GM12878 (cell line): ENCODE data around the gene GFI1. TPM values are rescaled to one million over a fixed set of nuclear protein-coding genes. Genes with fewer than 3 reads are reported as not detected.

Experiments used
- ATAC-seq: fragments of 200-7000 bp; cut with Tn5 transposase; 3 replicates; pipeline ENCODE4 v1.9.1; 2020; ENCODE audit warnings: mild to moderate bottlenecking, moderate library complexity
- BruUV-seq: library from RNA; stranded (reverse); fragments of 400-500 nt; replicated peaks from 2 replicates; lab custom pipeline; 2021; lab: Mats Ljungman, UMichigan
- CTCF ChIA-PET: fragments of 300-600 bp; sonication (Branson Sonifier 250); formaldehyde crosslinking; extraction: SDS; loops from one replicate; lab custom pipeline; 2021; ENCODE audit warnings: inconsistent platforms; lab: Yijun Ruan, JAX
- POLR2A ChIA-PET: fragments of 350-600 bp; formaldehyde crosslinking; extraction: SDS; loops from one replicate; lab custom pipeline; 2021; ENCODE audit warnings: inconsistent platforms; lab: Charles Lee
- RAD21 ChIA-PET: fragments of 300-600 bp; sonication (Branson Sonifier 250); formaldehyde crosslinking; loops from one replicate; lab custom pipeline; 2023; ENCODE audit warnings: antibody characterized with exemption; ENCODE audit not compliant: unreplicated experiment; lab: Charles Lee
- SMC1A ChIA-PET: fragments of 300-600 bp; sonication (Branson Sonifier 250); formaldehyde crosslinking; loops from one replicate; lab custom pipeline; 2023; ENCODE audit not compliant: unreplicated experiment, uncharacterized antibody; lab: Charles Lee
- DNase-seq: peaks from one replicate; pipeline ENCODE4 v3.0.0-alpha.2; 2011; ENCODE audit warnings: low read depth, low spot score
- FAIRE-seq: peaks from 3 replicates; lab custom pipeline; 2011; peaks lifted over from hg19 to GRCh38; lab: Jason Lieb, UNC
- H2AFZ ChIP-seq: 2 replicates; pipeline ENCODE4 v1.6.0; 2011; ENCODE audit warnings: low read depth, low read length, control low read depth; ENCODE audit not compliant: control insufficient read depth
- H3K27ac ChIP-seq: 2 replicates; pipeline ENCODE4 v1.5.1; 2011; ENCODE audit warnings: control low read depth; ENCODE audit not compliant: control insufficient read depth, insufficient read depth
- H3K27me3 ChIP-seq, 2 experiments: replicated peaks in 1 of 2; 2 replicates each; pipeline versions ENCODE4 v1.6.0 to v1.6.1; 2011; ENCODE audit warnings: low read length in 1 of 2; ENCODE audit not compliant: control insufficient read depth in 2 of 2, insufficient read depth in 2 of 2
- H3K36me3 ChIP-seq, 2 experiments: 2 replicates each; pipeline ENCODE4 v1.5.1; 2011; ENCODE audit warnings: low read length in 1 of 2; ENCODE audit not compliant: control insufficient read depth in 2 of 2, insufficient read depth in 2 of 2
- H3K4me1 ChIP-seq: 2 replicates; pipeline ENCODE4 v1.6.1; 2011; ENCODE audit warnings: mild to moderate bottlenecking, low read length, moderate library complexity, mixed read lengths; ENCODE audit not compliant: control insufficient read depth, insufficient read depth
- H3K4me2 ChIP-seq: 2 replicates; pipeline ENCODE4 v1.6.0; 2011; ENCODE audit warnings: control low read depth; ENCODE audit not compliant: control insufficient read depth, insufficient read depth
- H3K4me3 ChIP-seq: fragments of 200-600 bp; sonication (generic); 2 replicates; pipeline ENCODE4 v1.5.1; 2016
- H3K79me2 ChIP-seq: 2 replicates; pipeline ENCODE4 v1.6.0; 2011; ENCODE audit warnings: low read length; ENCODE audit not compliant: control insufficient read depth, insufficient read depth
- H3K9ac ChIP-seq: 2 replicates; pipeline ENCODE4 v1.8.0; 2011; ENCODE audit warnings: low read length, control low read depth, mixed read lengths; ENCODE audit not compliant: control insufficient read depth, insufficient read depth
- H3K9me3 ChIP-seq: replicated peaks from 3 replicates; pipeline ENCODE4 v1.5.1; 2011; ENCODE audit warnings: mild to moderate bottlenecking, low read length; ENCODE audit not compliant: control insufficient read depth, insufficient read depth
- H4K20me1 ChIP-seq: 2 replicates; pipeline ENCODE4 v1.6.0; 2011; ENCODE audit not compliant: control insufficient read depth, insufficient read depth
- CBFB ChIP-seq: IDR thresholded peaks from 2 replicates; pipeline ENCODE4 v1.6.1; 2016; ENCODE audit warnings: antibody characterized with exemption, low read depth
- HCFC1 ChIP-seq: fragments of 150-350 bp; IDR thresholded peaks from 2 replicates; pipeline ENCODE4 v1.6.1; 2014; ENCODE audit warnings: low read length
- HDGF ChIP-seq: fragments of 450-650 bp; IDR thresholded peaks from 2 replicates; pipeline ENCODE4 v1.6.1; 2016; ENCODE audit warnings: antibody characterized with exemption
- SMC3 ChIP-seq: IDR thresholded peaks from 2 replicates; pipeline ENCODE4 v1.6.1; 2011; ENCODE audit warnings: low read length, improper control_type of control experiment, borderline replicate concordance
- TCF12 ChIP-seq: IDR thresholded peaks from 2 replicates; pipeline ENCODE4 v1.6.1; 2011; ENCODE audit warnings: low read depth, mild to moderate bottlenecking, low read length
- YBX1 ChIP-seq: fragments of 450-650 bp; IDR thresholded peaks from 2 replicates; pipeline ENCODE4 v1.6.1; 2016; ENCODE audit warnings: antibody characterized with exemption
- WGBS: methylation state at CpG from one replicate; pipeline ENCODE4 v1.1.6; 2016; ENCODE audit warnings: low lambda C conversion rate; ENCODE audit not compliant: insufficient replicate concordance, insufficient coverage; ENCODE audit errors: missing lambda C conversion rate; 5-methylcytosine and 5-hydroxymethylcytosine counted together
- in situ Hi-C: fragments of 300-500 bp; cut with MboI; formaldehyde crosslinking; loops from 9 replicates; pipeline ENCODE4 v1.14.3; 2018; ENCODE audit warnings: mixed read lengths
- intact Hi-C: fragments of 100-400 bp; cut with micrococcal nuclease; formaldehyde crosslinking; loops from one replicate; pipeline ENCODE4 v1.14.2; 2022; ENCODE audit not compliant: unreplicated experiment
- polyA plus RNA-seq, 11 experiments: library from polyadenylated mRNA; depleted of rRNA in 4 of 11; unstranded in 6 of 11; stranded (reverse) in 5 of 11; fragments of >200 nt; fragmentation: Nextera tagmentation in 4 of 11; fragmentation: Illumina TruSeq in 1 of 11; extraction: Ambion mirVana in 4 of 11; extraction: Trizol in 1 of 11; gene quantifications; 1 replicate in 1 of 11; 2 replicates in 10 of 11; pipeline versions ENCODE4 v1.2.1 to v1.2.3, GENCODE V29; 2011 to 2016; ENCODE audit warnings: inconsistent platforms in 2 of 11, missing spikeins in 2 of 11, low read depth in 1 of 11
- total RNA-seq, 4 experiments: library from RNA; depleted of rRNA in 3 of 4; stranded (reverse); fragments of >200 nt in 3 of 4; fragmentation: Illumina TruSeq in 1 of 4; extraction: Trizol in 1 of 4; gene quantifications; 2 replicates each; pipeline versions ENCODE4 v1.2.1 to v1.2.3, GENCODE V29; 2013 to 2021
- TF ChIP-seq, protein P1 (sequence below): fragments of 450-650 bp; IDR thresholded peaks from 2 replicates; pipeline ENCODE4 v1.6.1; 2017; ENCODE audit warnings: mild to moderate bottlenecking, moderate library complexity
- TF ChIP-seq, protein P2 (sequence below): fragments of 450-650 bp; formaldehyde crosslinking; IDR thresholded peaks from 2 replicates; pipeline ENCODE4 v1.5.0; 2022; ENCODE audit warnings: mild to moderate bottlenecking, missing genetic modification characterization

The GFI1 gene
- total and polyA plus RNA-seq, 10 of the 15 experiments (the other 5 are each of a cell fraction or from before 2014, with no cell fraction given): 1.8 to 18.3 (median 7.4) TPM

DNA sequence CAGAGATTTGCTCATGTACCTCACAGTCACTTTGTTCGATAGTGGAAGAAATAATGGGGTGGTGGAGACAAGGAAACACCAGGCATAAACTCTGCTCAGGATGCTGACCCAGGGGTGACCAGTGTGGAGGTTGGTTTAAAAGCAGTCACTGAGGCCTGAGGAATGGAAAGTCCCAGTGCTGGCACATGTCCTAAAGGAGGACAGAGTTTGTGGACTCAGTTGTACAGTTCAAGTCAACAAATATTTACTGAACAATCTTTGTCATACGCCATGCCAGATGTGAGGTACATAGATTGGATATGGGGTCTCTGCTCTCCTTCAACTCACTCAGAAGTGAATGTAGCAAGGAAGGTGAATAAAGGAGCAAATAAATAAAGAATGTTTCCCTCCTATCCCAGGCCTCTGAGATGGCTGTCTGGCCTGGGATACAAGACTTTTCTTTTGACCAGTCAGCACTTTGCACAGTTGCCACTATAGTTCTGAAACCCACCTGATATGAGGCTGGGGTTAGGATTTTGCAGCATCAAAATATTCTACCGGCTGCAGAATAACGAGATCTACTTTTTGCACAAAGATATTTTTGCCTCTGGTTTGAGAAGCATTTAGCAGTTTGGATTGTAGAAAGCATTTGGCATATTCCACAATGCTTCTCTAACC lies 7.9 kb upstream of the GFI1 start:
- no peak overlapping the region for H3K9ac ChIP-seq
- no peaks in the 10 kb centered on the region for H3K4me1 ChIP-seq
- H3K27ac ChIP-seq: no peak overlapping the region
- H3K79me2 ChIP-seq: no peaks in the 10 kb centered on the region
- ChIA-PET SMC1A (interaction anchor here (0.9 to 3.3 kb wide), 3 partner anchors 9 to 102 kb away, joined by 3 to 10 read pairs (median 4); no protein-coding TSS in a partner anchor), POLR2A (no interaction called here), CTCF (interaction anchor here (1.2 kb wide), 1 partner anchor 8 kb away, joined by 3 read pairs; the partner anchor contains the start of gene GFI1), RAD21 (no interaction called here)
- no peak for FAIRE-seq
- no peaks in the 10 kb centered on the region for H3K9me3 ChIP-seq
- no peaks in the 10 kb centered on the region for H4K20me1 ChIP-seq
- DNase-seq: no peak
- no peak overlapping the region for H3K4me2 ChIP-seq
- H3K27me3 ChIP-seq: no peaks in the 10 kb centered on the region
- H3K36me3 ChIP-seq: no peaks in the 10 kb centered on the region
- in situ Hi-C loops (no loop called here), intact Hi-C loops (no loop called here)
- TF ChIP-seq SMC3: no peak
- 83% methylated on average over 4 of the region's 4 CpGs for WGBS
- ATAC-seq: no peak
- BruUV-seq: no TSS peak
- H2AFZ ChIP-seq: no peak overlapping the region
- H3K4me3 ChIP-seq: no peak overlapping the region

DNA sequence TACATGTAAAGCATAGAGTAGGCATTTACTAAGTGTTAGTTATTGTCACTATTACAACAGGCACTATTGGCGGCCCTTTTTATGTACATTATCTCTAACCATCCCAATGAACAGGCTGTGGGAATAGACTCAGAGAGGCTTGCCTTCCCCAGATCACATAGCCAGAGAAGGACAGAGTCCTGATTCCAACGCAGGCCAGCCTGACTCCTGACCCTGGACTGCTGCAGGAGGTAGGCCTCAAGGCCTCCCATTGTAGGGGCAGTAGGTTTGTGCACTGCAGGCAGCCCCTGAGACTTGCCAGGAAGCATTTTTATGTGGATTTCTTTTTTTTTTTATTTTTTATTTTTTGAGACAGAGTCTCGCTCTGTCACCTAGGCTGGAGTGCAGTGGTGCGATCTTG lies 6.4 kb upstream of the GFI1 start:
- intact Hi-C loops: no loop called here
- Histone ChIP-seq H4K20me1 (no peaks in the 10 kb centered on the region), H3K79me2 (no peaks in the 10 kb centered on the region), H3K27ac (no peak overlapping the region), H3K27me3 (no peaks in the 10 kb centered on the region), H2AFZ (no peak overlapping the region), H3K9ac (no peak overlapping the region), H3K9me3 (no peaks in the 10 kb centered on the region), H3K36me3 (no peaks in the 10 kb centered on the region), H3K4me2 (no peak overlapping the region), H3K4me3 (no peak overlapping the region), H3K4me1 (no peaks in the 10 kb centered on the region)
- CTCF ChIA-PET: interaction anchor here (0.5 kb wide), 1 partner anchor 302 kb away, joined by 3 read pairs; no protein-coding TSS in a partner anchor
- WGBS: 83% methylated on average over 4 of the region's 4 CpGs
- RAD21 ChIA-PET: interaction anchor here (0.7 kb wide), 1 partner anchor 17 kb away, joined by 3 read pairs; no protein-coding TSS in a partner anchor
- POLR2A ChIA-PET: no interaction called here
- ATAC-seq: no peak
- in situ Hi-C loops: no loop called here
- BruUV-seq: no TSS peak
- DNase-seq: no peak
- no peak for FAIRE-seq
- SMC1A ChIA-PET: interaction anchor here (1.1 to 3.3 kb wide), 4 partner anchors 11 to 94 kb away, joined by 4 to 14 read pairs (median 8); no protein-coding TSS in a partner anchor
- TF ChIP-seq, protein P1, sequence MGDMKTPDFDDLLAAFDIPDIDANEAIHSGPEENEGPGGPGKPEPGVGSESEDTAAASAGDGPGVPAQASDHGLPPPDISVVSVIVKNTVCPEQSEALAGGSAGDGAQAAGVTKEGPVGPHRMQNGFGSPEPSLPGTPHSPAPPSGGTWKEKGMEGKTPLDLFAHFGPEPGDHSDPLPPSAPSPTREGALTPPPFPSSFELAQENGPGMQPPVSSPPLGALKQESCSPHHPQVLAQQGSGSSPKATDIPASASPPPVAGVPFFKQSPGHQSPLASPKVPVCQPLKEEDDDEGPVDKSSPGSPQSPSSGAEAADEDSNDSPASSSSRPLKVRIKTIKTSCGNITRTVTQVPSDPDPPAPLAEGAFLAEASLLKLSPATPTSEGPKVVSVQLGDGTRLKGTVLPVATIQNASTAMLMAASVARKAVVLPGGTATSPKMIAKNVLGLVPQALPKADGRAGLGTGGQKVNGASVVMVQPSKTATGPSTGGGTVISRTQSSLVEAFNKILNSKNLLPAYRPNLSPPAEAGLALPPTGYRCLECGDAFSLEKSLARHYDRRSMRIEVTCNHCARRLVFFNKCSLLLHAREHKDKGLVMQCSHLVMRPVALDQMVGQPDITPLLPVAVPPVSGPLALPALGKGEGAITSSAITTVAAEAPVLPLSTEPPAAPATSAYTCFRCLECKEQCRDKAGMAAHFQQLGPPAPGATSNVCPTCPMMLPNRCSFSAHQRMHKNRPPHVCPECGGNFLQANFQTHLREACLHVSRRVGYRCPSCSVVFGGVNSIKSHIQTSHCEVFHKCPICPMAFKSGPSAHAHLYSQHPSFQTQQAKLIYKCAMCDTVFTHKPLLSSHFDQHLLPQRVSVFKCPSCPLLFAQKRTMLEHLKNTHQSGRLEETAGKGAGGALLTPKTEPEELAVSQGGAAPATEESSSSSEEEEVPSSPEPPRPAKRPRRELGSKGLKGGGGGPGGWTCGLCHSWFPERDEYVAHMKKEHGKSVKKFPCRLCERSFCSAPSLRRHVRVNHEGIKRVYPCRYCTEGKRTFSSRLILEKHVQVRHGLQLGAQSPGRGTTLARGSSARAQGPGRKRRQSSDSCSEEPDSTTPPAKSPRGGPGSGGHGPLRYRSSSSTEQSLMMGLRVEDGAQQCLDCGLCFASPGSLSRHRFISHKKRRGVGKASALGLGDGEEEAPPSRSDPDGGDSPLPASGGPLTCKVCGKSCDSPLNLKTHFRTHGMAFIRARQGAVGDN: no peak
- TF ChIP-seq TCF12 (no peak), YBX1 (no peak), HDGF (no peak), CBFB (no peak), HCFC1 (no peak)
- TF ChIP-seq, protein P2, sequence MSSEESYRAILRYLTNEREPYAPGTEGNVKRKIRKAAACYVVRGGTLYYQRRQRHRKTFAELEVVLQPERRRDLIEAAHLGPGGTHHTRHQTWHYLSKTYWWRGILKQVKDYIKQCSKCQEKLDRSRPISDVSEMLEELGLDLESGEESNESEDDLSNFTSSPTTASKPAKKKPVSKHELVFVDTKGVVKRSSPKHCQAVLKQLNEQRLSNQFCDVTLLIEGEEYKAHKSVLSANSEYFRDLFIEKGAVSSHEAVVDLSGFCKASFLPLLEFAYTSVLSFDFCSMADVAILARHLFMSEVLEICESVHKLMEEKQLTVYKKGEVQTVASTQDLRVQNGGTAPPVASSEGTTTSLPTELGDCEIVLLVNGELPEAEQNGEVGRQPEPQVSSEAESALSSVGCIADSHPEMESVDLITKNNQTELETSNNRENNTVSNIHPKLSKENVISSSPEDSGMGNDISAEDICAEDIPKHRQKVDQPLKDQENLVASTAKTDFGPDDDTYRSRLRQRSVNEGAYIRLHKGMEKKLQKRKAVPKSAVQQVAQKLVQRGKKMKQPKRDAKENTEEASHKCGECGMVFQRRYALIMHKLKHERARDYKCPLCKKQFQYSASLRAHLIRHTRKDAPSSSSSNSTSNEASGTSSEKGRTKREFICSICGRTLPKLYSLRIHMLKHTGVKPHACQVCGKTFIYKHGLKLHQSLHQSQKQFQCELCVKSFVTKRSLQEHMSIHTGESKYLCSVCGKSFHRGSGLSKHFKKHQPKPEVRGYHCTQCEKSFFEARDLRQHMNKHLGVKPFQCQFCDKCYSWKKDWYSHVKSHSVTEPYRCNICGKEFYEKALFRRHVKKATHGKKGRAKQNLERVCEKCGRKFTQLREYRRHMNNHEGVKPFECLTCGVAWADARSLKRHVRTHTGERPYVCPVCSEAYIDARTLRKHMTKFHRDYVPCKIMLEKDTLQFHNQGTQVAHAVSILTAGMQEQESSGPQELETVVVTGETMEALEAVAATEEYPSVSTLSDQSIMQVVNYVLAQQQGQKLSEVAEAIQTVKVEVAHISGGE (CRISPR knock-in tag): no peak
